Retinal pigment epithelial cell (primary cell): Measurements from ENCODE around the gene CCDC85A.

Experiments
- DNase-seq: peaks from one replicate; pipeline ENCODE4 v3.0.0-alpha.2; 2010; ENCODE audit warnings: low read depth
- H3K4me3 ChIP-seq: 2 replicates; pipeline ENCODE4 v1.5.1; 2011; ENCODE audit warnings: mild to moderate bottlenecking, low read length, control low read depth, moderate library complexity
- CTCF ChIP-seq: conservative IDR thresholded peaks from 2 replicates; pipeline ENCODE4 v1.5.1; 2011; ENCODE audit warnings: low read depth, low read length, control low read depth, inconsistent platforms

CCDC85A gene

GRCh38 chr2:56333812-56334485 lies 150.2 kb downstream of the CCDC85A start:
- no peak for TF ChIP-seq CTCF
- no peak for DNase-seq
- H3K4me3 ChIP-seq: no peak overlapping the region

DNA sequence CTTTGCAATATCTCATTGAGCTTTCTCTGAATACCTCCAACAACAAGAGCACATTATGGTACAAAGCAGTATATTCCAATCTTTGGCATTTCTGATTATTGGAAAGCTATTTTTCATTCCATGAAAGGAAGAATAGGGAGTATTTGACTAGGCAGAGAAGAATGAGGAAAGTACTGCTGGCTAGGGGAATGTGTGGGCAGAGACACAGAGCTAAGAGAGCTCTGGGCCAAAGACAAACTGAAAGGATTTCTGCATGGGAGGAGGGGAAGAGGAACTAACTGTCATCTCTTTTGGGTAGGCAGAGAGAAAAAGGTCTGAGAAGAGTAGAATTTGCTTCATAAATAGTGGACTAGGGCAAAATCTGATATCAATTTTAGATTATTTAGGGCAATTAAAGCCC lies 150.8 kb downstream of the CCDC85A start:
- DNase-seq: no peak
- TF ChIP-seq CTCF: no peak
- H3K4me3 ChIP-seq: no peak overlapping the region

- no peak for DNase-seq
- TF ChIP-seq CTCF: no peak
- no peak overlapping the region for H3K4me3 ChIP-seq
Observed at GRCh38 chr2:56335101-56335500, 151.3 kb downstream of the CCDC85A start.

DNA sequence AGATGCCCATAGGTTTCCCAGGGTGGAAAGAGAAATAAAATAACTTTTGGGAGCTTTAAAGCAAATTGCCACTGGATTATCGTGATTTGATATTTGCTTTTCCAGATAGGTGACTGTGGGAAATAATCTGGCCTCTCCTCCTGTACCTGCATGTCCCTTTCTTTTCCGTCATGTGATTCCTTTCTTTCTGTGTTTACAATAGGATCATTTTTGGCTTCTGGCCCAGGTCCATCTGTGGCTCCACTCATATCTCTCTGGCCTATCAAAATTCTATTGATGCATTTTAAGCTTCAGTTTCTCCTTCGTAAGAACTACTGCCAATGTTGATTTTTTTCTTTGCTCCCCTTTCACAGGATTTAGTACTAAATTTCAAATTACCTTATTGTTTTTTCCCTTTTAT lies 153.6 kb downstream of the CCDC85A start:
- DNase-seq: no peak
- no peak for TF ChIP-seq CTCF

DNA sequence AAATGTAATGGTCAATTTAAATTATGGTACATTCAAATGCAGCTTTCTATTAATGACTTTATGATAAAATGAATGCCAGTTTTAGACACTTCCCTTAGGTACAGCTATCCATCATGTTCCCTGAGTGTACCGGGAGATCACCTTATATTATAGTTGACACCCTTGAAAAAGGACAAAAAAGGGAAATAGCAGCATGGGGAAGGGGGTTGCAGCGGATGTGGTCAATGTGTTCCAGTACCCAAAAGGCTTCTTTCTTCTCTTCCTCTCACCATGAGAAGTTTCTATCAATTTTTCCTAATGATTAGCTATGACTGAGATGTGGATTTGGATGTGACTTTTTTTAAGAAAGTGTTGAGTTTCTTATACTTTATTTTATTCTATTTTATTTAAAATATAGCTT lies 154.4 kb downstream of the CCDC85A start:
- no peak for TF ChIP-seq CTCF
- no peak for DNase-seq

More for the DNA sequence above, 153.6 kb downstream of the CCDC85A start:
- no peak overlapping the region for H3K4me3 ChIP-seq

DNA sequence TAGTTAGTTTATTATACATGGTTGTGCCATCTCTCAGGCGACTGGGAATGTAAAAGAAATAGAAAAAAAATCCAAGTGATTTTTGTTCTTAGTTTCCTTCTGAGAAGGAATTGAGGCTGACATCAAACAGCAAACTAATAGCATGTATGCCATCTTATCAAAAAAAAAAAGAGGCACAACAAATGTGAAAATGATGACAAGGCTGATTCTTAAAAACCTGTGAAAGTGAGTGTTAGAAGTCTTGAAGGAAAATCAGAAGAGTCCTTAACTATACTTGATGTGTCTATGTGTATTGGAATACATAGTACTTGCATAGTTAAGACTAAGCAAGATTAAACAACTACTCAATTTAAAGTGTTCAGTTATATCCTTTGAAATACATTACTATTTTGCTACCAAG lies 161.0 kb downstream of the CCDC85A start:
- TF ChIP-seq CTCF: no peak
- no peak overlapping the region for H3K4me3 ChIP-seq
- no peak for DNase-seq

More for the DNA sequence above, 154.4 kb downstream of the CCDC85A start:
- H3K4me3 ChIP-seq: no peak overlapping the region

DNA sequence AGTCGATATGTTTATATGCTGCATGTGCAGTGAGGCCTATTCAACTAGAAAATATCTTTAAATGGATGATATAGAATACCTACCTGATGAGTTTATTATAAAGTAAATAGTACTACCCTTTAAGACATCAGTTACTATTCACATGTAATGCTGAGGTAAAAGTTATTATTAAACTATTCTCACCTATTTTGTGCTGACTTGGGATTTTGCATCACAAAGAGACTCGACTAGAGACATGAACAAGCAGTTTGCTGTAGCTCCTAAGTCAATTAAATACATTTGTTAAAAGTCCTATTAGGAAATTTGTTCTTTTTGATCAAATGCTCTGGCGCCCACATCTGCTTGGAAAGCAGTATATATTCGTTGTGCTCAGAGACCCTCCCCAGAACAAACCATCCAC lies 164.1 kb downstream of the CCDC85A start:
- no peak overlapping the region for H3K4me3 ChIP-seq
- TF ChIP-seq CTCF: no peak
- DNase-seq: no peak
